ENCODE measurements around the gene HPX.
"Not testable (repeated sequence)": the region's sequence is repeated elsewhere in the genome, so short reads cannot be mapped to it uniquely, and the experiment has no call there.

The HPX gene

DNA sequence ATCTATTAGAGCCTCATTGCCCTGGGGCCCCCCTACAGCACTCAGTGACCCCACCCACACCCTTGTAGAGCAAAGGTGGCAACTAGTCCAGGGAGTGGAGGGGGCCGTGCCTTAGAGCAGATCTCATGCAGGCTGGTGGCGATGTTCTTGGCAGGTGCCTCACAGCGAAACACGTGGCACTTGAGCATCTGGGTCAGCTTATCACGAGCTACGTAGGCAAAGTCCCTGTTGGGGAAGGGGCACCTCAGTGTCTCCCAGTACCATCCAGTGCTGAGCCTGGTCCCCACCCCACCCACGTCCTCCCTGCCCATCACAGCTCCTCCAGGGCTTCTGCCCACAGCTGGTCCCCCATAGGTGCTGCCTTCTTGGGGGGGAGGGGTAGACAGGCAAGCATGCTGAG is 39.3 kb downstream of the HPX start:
- Mint-ChIP-seq H3K9me3 (no peaks in the 10 kb centered on the region), H3K36me3 (ENCODE audit: low read depth) (peaks cover 51% of the 10 kb centered on the region), H3K27me3 (ENCODE audit: low read depth) (no peaks in the 10 kb centered on the region), H3K27ac (peak overlapping the region; percentile 96), H3K4me1 (ENCODE audit: low read depth) (peaks cover 51% of the 10 kb centered on the region), H3K4me3 (peak overlapping the region; percentile 17)
- DNase-seq (ENCODE audit: low spot score), result no peak

DNA sequence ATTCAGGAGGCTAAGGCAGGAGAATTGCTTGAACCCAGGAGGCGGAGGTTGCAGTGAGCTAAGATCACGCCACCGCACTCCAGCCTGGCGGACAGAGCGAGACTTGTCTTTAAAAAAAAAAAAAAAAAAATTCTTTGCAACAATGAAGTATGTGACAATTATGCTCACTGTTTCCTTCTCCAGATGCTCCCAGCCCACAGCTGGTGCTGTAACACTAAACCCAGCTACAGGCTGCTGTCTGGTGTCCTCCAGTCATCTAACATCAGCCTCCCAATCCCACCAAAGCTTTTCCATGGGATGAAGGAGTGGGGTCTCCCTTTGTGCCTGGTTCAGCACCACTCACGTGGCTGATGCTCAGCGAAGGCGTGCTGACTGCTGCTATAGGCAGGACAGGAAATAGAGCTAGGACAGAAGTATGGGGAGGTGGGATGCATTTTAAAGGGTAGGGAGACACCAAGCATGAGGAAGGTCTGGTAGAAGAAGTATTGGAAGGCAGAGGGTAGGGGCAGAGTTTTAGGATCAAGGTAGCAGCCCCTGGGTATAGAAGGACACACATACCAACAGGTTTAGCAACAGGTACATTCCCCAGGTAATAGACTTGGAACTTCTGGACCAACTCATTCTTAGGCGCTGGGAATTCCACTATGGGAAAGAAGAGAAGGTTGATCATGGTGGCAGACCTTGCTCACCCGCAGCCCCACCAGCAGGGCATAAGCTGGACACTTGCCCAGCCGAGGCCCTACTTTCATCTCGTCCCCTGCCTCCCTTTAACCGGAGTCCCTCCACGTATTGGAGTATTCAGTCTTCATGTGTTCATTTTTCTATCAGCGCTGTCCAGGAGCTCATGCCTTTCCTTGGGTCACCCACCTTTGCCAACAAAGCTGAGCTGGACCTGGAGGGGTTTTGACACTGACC is 40.1 kb downstream of the HPX start:
- peak overlapping the region; percentile 47 for H3K27ac Mint-ChIP-seq
- peak overlapping the region; percentile 17 for H3K4me3 Mint-ChIP-seq
- H3K9me3 Mint-ChIP-seq, result no peaks in the 10 kb centered on the region
- H3K27me3 Mint-ChIP-seq (ENCODE audit: low read depth), result no peaks in the 10 kb centered on the region
- H3K4me1 Mint-ChIP-seq (ENCODE audit: low read depth), result peaks cover 48% of the 10 kb centered on the region
- no peak for DNase-seq (ENCODE audit: low spot score)
- peaks cover 52% of the 10 kb centered on the region for H3K36me3 Mint-ChIP-seq (ENCODE audit: low read depth)

DNA sequence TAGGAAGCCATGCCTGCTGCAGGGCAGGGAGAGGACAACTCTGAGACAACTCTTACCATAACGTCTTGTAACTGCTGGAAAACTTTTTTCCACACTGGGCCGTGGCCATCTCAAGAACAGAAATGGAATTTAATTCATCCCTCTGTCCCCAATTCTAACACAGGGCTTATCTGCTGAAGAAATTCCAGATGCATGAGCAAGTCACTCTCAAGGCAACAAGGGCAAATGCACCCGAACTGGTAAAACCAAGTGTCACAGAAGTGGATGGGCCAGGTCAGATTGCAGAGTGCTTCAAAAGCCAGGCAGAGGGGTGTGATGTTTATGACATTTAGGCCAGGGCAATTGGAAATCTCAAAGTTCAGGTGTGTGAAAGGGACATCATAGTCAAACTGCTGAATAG is 43.2 kb downstream of the HPX start:
- Mint-ChIP-seq H3K4me1 (ENCODE audit: low read depth) (peaks cover 33% of the 10 kb centered on the region), H3K36me3 (ENCODE audit: low read depth) (peaks cover 66% of the 10 kb centered on the region), H3K4me3 (no peak overlapping the region)

DNA sequence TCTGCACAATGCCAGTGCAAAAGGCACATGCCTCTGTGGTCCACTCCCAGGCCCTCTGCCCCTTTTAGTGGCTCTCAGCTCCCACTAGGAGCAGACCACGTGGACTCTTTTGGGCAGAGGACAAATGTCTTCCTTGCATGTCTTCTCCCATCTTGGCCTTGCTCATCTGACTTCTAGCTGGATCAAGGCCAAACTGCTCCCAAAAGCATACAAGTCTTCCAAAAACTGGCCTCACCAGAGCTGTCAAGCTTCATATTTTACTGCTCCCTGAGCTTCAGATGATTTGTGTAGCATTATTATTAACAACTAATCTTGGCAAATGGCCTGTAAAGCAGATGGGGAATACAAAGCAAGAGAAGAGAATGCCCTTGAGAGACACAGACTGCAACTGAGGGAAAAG is 43.6 kb downstream of the HPX start:
- Mint-ChIP-seq H3K36me3 (ENCODE audit: low read depth) (peaks cover 65% of the 10 kb centered on the region), H3K4me1 (ENCODE audit: low read depth) (peaks cover 29% of the 10 kb centered on the region), H3K4me3 (no peak overlapping the region), H3K27ac (no peak overlapping the region), H3K27me3 (ENCODE audit: low read depth) (no peaks in the 10 kb centered on the region), H3K9me3 (no peaks in the 10 kb centered on the region)
- DNase-seq (ENCODE audit: low spot score), result no peak

More for the DNA sequence above, 43.2 kb downstream of the HPX start:
- DNase-seq (ENCODE audit: low spot score), result no peak
- Mint-ChIP-seq H3K9me3 (no peaks in the 10 kb centered on the region), H3K27ac (no peak overlapping the region), H3K27me3 (ENCODE audit: low read depth) (no peaks in the 10 kb centered on the region)

DNA sequence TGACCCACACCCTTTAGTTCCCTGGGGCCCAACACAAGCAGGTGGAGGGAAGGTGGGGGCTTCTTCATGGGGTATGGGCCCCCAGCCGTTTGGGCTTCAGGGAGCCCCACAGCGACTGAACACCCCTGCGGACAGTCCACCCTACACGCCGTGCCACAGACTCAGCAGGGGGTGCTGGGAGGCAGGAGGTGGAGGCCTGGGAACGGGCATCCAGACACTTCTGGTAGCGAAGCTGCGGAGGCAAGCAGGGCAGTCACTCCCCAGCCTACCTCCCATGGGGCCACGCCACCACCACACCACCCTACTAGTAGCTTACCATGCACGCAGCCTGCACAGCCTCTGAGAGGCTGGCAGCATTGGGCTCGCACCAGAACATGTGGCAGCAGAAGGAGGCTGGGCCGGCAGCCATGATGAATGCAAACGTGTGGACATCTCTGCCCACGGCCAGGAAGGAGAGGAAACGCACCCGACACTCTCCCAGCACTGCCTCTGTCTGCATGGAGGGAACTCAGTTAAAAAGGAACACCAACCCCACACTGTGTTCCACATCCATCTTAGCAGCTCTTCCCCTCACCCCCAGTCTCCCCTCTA is 45.2 kb downstream of the HPX start:
- no peak overlapping the region for H3K4me3 Mint-ChIP-seq
- H3K27ac Mint-ChIP-seq, result no peak overlapping the region
- H3K4me1 Mint-ChIP-seq (ENCODE audit: low read depth), result peaks cover 26% of the 10 kb centered on the region

DNA sequence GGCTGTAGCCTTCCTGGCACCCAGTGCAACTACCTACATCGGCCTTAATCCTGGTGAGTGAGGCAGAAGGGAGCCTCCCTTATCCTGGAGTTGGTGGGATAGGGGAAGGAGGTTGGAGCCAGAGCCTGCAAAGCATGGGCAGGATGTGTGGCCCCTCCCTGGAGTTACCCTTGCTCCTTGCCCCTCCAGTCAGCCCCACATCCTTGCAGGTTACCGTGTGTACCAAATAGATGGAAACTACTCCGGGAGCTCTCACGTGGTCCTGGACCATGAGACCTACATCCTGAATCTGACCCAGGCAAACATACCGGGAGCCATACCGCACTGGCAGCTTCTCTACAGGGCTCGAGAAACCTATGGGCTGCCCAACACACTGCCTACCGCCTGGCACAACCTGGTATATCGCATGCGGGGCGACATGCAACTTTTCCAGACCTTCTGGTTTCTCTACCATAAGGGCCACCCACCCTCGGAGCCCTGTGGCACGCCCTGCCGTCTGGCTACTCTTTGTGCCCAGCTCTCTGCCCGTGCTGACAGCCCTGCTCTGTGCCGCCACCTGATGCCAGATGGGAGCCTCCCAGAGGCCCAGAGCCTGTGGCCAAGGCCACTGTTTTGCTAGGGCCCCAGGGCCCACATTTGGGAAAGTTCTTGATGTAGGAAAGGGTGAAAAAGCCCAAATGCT is 46.7 kb downstream of the HPX start:
- peaks cover 56% of the 10 kb centered on the region for H3K36me3 Mint-ChIP-seq (ENCODE audit: low read depth)
- no peak overlapping the region for H3K27ac Mint-ChIP-seq
- H3K4me3 Mint-ChIP-seq, result no peak overlapping the region

More for the DNA sequence above, 45.2 kb downstream of the HPX start:
- Mint-ChIP-seq H3K36me3 (ENCODE audit: low read depth) (peaks cover 65% of the 10 kb centered on the region), H3K27me3 (ENCODE audit: low read depth) (no peaks in the 10 kb centered on the region), H3K9me3 (no peaks in the 10 kb centered on the region)
- no peak for DNase-seq (ENCODE audit: low spot score)

DNA sequence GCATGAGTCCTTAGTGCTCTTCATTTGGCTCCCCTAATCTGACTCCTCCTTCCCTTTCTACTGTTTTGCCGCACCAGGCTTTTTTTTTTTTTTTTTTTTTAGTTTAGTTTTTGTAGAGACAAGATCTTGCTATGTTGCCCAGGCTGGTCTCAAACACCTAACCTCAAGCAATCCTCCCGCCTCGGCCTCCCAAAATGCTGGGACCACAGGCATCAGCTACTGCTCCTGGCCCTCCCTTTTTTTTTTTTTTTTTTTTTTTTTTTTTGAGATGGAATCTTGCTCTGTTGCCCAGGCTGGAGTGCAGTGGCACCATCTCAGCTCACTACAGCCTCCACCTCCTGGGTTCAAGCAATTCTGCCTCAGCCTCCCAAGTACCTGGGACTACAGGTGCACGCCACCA is 48.5 kb downstream of the HPX start:
- not testable (repeated sequence) for H3K27me3 Mint-ChIP-seq (ENCODE audit: low read depth); H3K9me3 Mint-ChIP-seq; DNase-seq (ENCODE audit: low spot score); H3K27ac Mint-ChIP-seq
- H3K36me3 Mint-ChIP-seq (ENCODE audit: low read depth), result peaks cover 38% of the 10 kb centered on the region
- H3K4me3 Mint-ChIP-seq, result peak overlapping the region; percentile 88
- H3K4me1 Mint-ChIP-seq (ENCODE audit: low read depth), result peaks cover 31% of the 10 kb centered on the region

More for the DNA sequence above, 46.7 kb downstream of the HPX start:
- Mint-ChIP-seq H3K4me1 (ENCODE audit: low read depth) (peaks cover 30% of the 10 kb centered on the region), H3K27me3 (ENCODE audit: low read depth) (no peaks in the 10 kb centered on the region), H3K9me3 (no peaks in the 10 kb centered on the region)
- no peak for DNase-seq (ENCODE audit: low spot score)

DNA sequence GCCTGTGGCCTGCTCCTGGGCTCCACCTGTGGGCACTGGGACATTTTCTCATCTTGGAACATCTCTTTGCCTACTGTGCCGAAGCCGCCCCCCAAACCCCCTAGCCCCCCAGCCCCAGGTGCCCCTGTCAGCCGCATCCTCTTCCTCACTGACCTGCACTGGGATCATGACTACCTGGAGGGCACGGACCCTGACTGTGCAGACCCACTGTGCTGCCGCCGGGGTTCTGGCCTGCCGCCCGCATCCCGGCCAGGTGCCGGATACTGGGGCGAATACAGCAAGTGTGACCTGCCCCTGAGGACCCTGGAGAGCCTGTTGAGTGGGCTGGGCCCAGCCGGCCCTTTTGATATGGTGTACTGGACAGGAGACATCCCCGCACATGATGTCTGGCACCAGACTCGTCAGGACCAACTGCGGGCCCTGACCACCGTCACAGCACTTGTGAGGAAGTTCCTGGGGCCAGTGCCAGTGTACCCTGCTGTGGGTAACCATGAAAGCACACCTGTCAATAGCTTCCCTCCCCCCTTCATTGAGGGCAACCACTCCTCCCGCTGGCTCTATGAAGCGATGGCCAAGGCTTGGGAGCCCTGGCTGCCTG is 49.2 kb downstream of the HPX start:
- Mint-ChIP-seq H3K9me3 (no peaks in the 10 kb centered on the region), H3K36me3 (ENCODE audit: low read depth) (peaks cover 34% of the 10 kb centered on the region), H3K4me3 (peak overlapping the region; percentile 88), H3K27ac (no peak overlapping the region), H3K27me3 (ENCODE audit: low read depth) (peaks cover 2% of the 10 kb centered on the region), H3K4me1 (ENCODE audit: low read depth) (peaks cover 30% of the 10 kb centered on the region)
- DNase-seq (ENCODE audit: low spot score), result no peak

DNA sequence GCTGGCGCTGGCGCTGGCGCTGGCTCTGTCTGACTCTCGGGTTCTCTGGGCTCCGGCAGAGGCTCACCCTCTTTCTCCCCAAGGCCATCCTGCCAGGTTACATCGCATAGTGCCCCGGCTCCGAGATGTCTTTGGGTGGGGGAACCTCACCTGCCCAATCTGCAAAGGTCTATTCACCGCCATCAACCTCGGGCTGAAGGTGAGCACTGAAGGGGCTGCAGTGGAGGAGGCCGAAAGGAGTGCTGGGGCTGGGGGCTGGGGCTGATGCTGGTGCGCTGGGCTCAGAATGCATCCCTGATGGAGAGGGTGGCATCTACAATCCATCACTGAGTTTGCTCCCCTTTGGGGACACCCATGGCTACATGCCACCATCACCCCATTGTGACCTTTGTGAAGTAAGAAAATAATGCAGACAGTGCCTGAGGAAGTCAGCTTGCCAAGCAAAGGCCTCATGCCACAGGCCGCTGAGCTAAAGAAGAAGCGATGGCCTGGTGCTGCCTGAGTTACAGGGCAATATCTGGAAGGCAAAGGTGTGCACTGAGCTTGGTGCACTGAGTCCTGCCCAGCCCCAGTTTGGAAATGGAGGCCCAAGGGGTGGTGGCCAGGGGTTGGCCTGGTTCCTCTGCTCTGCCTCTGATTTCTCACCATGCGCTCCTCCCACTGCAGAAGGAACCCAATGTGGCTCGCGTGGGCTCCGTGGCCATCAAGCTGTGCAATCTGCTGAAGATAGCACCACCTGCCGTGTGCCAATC is 49.9 kb downstream of the HPX start:
- DNase-seq (ENCODE audit: low spot score), result no peak
- Mint-ChIP-seq H3K36me3 (ENCODE audit: low read depth) (peaks cover 30% of the 10 kb centered on the region), H3K4me1 (ENCODE audit: low read depth) (peaks cover 27% of the 10 kb centered on the region), H3K9me3 (no peaks in the 10 kb centered on the region), H3K27ac (peak overlapping the region; percentile 87), H3K4me3 (peak overlapping the region; percentile 88), H3K27me3 (ENCODE audit: low read depth) (peaks cover 2% of the 10 kb centered on the region)

DNA sequence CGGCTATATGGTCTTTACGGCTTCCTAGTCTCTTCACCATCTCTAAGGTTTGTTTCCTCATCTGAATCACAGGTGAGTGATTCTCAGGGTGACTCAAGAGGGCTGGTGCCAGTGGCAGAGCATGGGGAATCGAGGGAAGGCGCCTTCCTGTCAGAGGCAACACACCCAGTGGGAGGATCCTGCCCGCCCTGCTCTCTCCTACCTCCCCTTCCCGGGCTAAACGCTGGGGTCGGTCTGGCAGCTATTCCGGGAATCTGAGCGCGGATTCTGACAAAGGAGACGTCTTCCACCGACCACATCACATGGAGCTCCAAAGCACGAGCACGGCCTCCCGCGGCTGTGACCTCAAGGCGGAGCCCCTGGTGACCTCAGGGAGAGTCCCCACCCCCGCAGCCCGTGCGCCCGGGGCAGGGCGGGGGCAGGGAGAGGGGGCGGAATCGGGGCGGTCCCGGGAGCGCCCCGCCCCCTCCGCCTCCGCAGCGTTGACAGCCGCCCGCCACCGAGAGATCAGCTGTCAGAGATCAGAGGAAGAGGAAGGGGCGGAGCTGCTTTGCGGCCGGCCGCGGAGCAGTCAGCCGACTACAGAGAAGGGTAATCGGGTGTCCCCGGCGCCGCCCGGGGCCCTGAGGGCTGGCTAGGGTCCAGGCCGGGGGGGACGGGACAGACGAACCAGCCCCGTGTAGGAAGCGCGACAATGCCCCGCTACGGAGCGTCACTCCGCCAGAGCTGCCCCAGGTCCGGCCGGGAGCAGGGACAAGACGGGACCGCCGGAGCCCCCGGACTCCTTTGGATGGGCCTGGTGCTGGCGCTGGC is 50.7 kb downstream of the HPX start, which contains the start of gene SMPD1:
TSS of gene SMPD1 (plus strand) at position 570 of the 813 bp plus-strand sequence. CDS start at position 695, 125 bp downstream.
- Mint-ChIP-seq H3K36me3 (ENCODE audit: low read depth) (peaks cover 30% of the 10 kb centered on the region), H3K27ac (peak within 1 kb of the TSS; percentile 95), H3K4me1 (ENCODE audit: low read depth) (peaks cover 30% of the 10 kb centered on the region), H3K4me3 (peak within 1 kb of the TSS; percentile 88), H3K9me3 (no peaks in the 10 kb centered on the region), H3K27me3 (ENCODE audit: low read depth) (peaks cover 2% of the 10 kb centered on the region)
- peak; percentile 91 for DNase-seq (ENCODE audit: low spot score)

DNA sequence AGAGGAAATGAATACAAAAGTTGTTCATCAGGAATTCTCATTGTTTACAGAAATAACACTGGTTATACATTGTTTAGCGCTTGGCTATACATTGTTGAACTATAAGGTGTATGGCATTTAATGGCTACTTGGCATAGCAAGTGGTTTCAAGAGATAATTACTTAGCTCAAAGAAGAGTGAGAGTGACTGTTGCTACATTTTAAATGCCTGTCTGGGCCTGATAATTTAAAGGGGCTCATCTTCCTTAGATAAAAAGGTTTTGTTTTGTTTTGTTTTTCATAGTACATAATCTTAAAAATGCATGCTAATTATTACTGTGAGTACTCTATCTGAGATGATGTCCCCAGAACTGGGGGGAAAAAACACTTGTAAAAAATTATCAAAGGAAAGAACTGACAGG is 52.0 kb downstream of the HPX start:
- H3K4me3 Mint-ChIP-seq, result peak overlapping the region; percentile 88
- H3K27ac Mint-ChIP-seq, result peak overlapping the region; percentile 46
- peaks cover 30% of the 10 kb centered on the region for H3K4me1 Mint-ChIP-seq (ENCODE audit: low read depth)
- no peak for DNase-seq (ENCODE audit: low spot score)
- peaks cover 24% of the 10 kb centered on the region for H3K36me3 Mint-ChIP-seq (ENCODE audit: low read depth)
- H3K27me3 Mint-ChIP-seq (ENCODE audit: low read depth), result peaks cover 2% of the 10 kb centered on the region
- H3K9me3 Mint-ChIP-seq, result no peaks in the 10 kb centered on the region

DNA sequence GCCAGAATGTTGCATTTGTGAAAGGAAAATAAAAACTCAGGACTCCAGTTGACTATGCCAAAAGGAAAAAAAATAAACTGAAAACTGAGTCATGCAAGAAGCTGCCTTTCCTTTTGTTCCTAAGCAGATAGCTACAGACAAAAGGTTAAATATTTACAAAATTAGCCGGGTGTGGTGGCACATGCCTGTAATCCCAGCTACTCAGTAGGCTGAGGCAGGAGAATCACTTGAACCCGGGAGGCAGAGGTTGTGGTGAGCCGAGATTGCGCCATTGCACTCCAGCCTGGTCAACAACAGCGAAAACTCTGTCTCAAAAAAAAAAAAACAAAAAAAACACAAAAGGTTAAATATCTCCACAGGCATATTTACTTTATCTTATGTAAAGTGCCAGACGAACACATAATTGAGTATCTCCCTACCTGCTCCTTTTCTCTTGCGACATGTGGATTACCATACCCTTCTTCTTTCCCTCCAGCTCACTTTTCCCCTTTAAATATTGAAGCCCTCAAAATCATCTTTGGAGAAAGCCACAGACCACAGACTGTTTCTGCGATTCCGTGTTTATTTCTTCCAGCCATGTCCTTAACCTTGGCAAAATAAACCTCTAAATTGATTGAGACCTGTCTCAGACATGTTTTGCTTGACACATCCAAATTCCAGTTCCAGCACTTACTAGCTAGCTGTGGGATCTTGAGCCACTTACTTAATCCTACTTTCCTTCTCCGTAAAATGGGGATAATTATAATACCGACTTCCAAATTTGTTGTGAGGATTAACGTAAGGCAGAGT is 52.8 kb downstream of the HPX start:
- Mint-ChIP-seq H3K27ac (no peak overlapping the region), H3K36me3 (ENCODE audit: low read depth) (peaks cover 17% of the 10 kb centered on the region), H3K4me3 (peak overlapping the region; percentile 8), H3K4me1 (ENCODE audit: low read depth) (peaks cover 29% of the 10 kb centered on the region), H3K9me3 (no peaks in the 10 kb centered on the region), H3K27me3 (ENCODE audit: low read depth) (peaks cover 2% of the 10 kb centered on the region)
- no peak for DNase-seq (ENCODE audit: low spot score)

Measured in T-helper 2 cell treated with Interferon-gamma antibody and Interleukin-4, amounts not matched to agents 5 μg/mL and 100 μg/mL, for 36 hours (primary cell).